K562 (cell line): ENCODE data around the gene C16orf96. TPM values are rescaled to one million over a fixed set of nuclear protein-coding genes. Genes with fewer than 3 reads are reported as not detected.

Experiments used
- ATF2 ChIP-seq: sonication (generic); formaldehyde crosslinking; IDR thresholded peaks from 2 replicates; pipeline ENCODE4 v1.8.1; 2022; ENCODE audit warnings: missing genetic modification reagents
- BCLAF1 ChIP-seq, 2 experiments: fragments of 450-650 bp in 1 of 2; IDR thresholded peaks; 2 replicates each; pipeline ENCODE4 v1.6.1; 2011 to 2017; ENCODE audit warnings: low read depth in 2 of 2, antibody characterized with exemption in 1 of 2, borderline replicate concordance in 1 of 2, low read length in 1 of 2, mild to moderate bottlenecking in 1 of 2, mixed read lengths in 1 of 2; ENCODE audit not compliant: control insufficient read depth in 1 of 2
- CBX3 ChIP-seq, 2 experiments: IDR thresholded peaks; 1 replicate in 1 of 2; 2 replicates in 1 of 2; pipeline ENCODE4 v1.6.1; 2012; ENCODE audit warnings: inconsistent platforms in 2 of 2, low read length in 2 of 2, borderline replicate concordance in 1 of 2, control low read depth in 1 of 2
- ELK3 ChIP-seq: fragments of 450-650 bp; formaldehyde crosslinking; IDR thresholded peaks from 2 replicates; pipeline ENCODE4 v1.4.0; 2020; ENCODE audit warnings: mild to moderate bottlenecking
- ESRRA ChIP-seq: fragments of 450-650 bp; IDR thresholded peaks from 2 replicates; pipeline ENCODE4 v1.6.1; 2014; ENCODE audit warnings: low read depth, mild to moderate bottlenecking, moderate library complexity, borderline replicate concordance
- GTF2B ChIP-seq: IDR thresholded peaks from 2 replicates; pipeline ENCODE4 v1.6.1; 2011; ENCODE audit not compliant: insufficient read length; ENCODE audit errors: extremely low read depth
- KAT8 ChIP-seq: fragments of 450-650 bp; IDR thresholded peaks from 2 replicates; pipeline ENCODE4 v1.6.1; 2016; ENCODE audit warnings: low read depth, mild to moderate bottlenecking
- MEF2D ChIP-seq: conservative IDR thresholded peaks from 2 replicates; pipeline ENCODE4 v1.6.1; 2016; ENCODE audit warnings: low read depth, missing genetic modification characterization, missing compliant biosample characterization
- NELFE ChIP-seq: IDR thresholded peaks from 2 replicates; pipeline ENCODE4 v1.6.1; 2011; ENCODE audit warnings: mild to moderate bottlenecking; ENCODE audit not compliant: insufficient read depth, insufficient read length
- NFIC ChIP-seq: fragments of 450-650 bp; IDR thresholded peaks from 2 replicates; pipeline ENCODE4 v1.6.1; 2017; ENCODE audit warnings: mild to moderate bottlenecking, inconsistent platforms
- ZKSCAN1 ChIP-seq: fragments of 150-350 bp; IDR thresholded peaks from 2 replicates; pipeline ENCODE4 v1.6.1; 2016; ENCODE audit warnings: low read depth, low read length
- ZNF24 ChIP-seq: fragments of 450-650 bp; IDR thresholded peaks from 2 replicates; pipeline ENCODE4 v1.6.1; 2016
- ZNF507 ChIP-seq: conservative IDR thresholded peaks from 2 replicates; pipeline ENCODE4 v1.6.1; 2017; ENCODE audit warnings: missing genetic modification characterization, missing compliant biosample characterization
- ZNF512 ChIP-seq: IDR thresholded peaks from 2 replicates; pipeline ENCODE4 v1.6.1; 2016; ENCODE audit warnings: missing genetic modification characterization, missing compliant biosample characterization
- polyA plus RNA-seq, 8 experiments: library from polyadenylated mRNA; depleted of rRNA in 4 of 8; stranded (reverse) in 5 of 8; unstranded in 3 of 8; fragments of >200 nt; fragmentation: Nextera tagmentation in 2 of 8; fragmentation: Illumina TruSeq in 1 of 8; extraction: Ambion mirVana in 2 of 8; extraction: Trizol in 1 of 8; gene quantifications; 2 replicates each; pipeline versions ENCODE4 v1.2.1 to v1.2.3, GENCODE V29; 2011 to 2014; ENCODE audit warnings: inconsistent platforms in 1 of 8, missing spikeins in 1 of 8
- total RNA-seq, 7 experiments: library from RNA; depleted of rRNA in 6 of 7; stranded (reverse); fragments of >200 nt in 6 of 7; fragmentation: Illumina TruSeq in 2 of 7; extraction: Trizol in 2 of 7; gene quantifications; 2 replicates each; pipeline versions ENCODE4 v1.2.1 to v1.2.3, GENCODE V29; 2011 to 2021; ENCODE audit warnings: low replicate concordance in 1 of 7

C16orf96 gene
- total and polyA plus RNA-seq, 9 of the 15 experiments (the other 6 are each of a cell fraction or from before 2014, with no cell fraction given), result not detected

- TF ChIP-seq ESRRA (peak; percentile 67; the same call in 1 of the 2 replicates), ZNF507 (no peak), NFIC (0 out of 2 replicates have a peak, but pooled peaks have one; percentile 19), KAT8 (no peak), MEF2D (tag) (no peak), ZNF24 (0 out of 2 replicates have a peak, but pooled peaks have one; percentile 39), ZKSCAN1 (no peak; the same call in 1 of the 2 replicates), ELK3 (CRISPR knock-in tag) (no peak), GTF2B (no peak), ATF2 (CRISPR knock-in tag) (no peak; the same call in 1 of the 2 replicates), ZNF512 (tag) (no peak), NELFE (no peak), CBX3 (IDR thresholded peaks at IDR 0.05; ENCODE audit: borderline replicate concordance in 1 of 2, low read length in 2 of 2) (no peak), BCLAF1 (IDR thresholded peaks at IDR 0.05; ENCODE audit: borderline replicate concordance in 1 of 2, control insufficient read depth in 1 of 2, low read depth in 2 of 2, low read length in 1 of 2) (no peak)
Measured at GRCh38 chr16:4614571-4615383, 58.6 kb downstream of the C16orf96 start, which contains the start of gene UBALD1 (continued).
